GM21423 (cell line): ENCODE results near the gene TMPRSS2.
A peak's percentile ranks its signal among the peaks of the same experiment; 100 is the strongest.
"Not testable (repeated sequence)": the region's sequence is repeated elsewhere in the genome, so short reads cannot be mapped to it uniquely, and the experiment has no call there.

Experiments used
- ATAC-seq: cut with Tn5 transposase; IDR thresholded peaks from one replicate; pipeline ENCODE4 v1.9.1; 2021; ENCODE audit warnings: mild to moderate bottlenecking, moderate library complexity; ENCODE audit not compliant: unreplicated experiment

TMPRSS2 gene

GRCh38 chr21:41428311-41428710 is 79.6 kb downstream of the TMPRSS2 start:
- no peak for ATAC-seq

- no peak for ATAC-seq
Observed at GRCh38 chr21:41427556-41427955, 80.4 kb downstream of the TMPRSS2 start.

- ATAC-seq, result no peak
Observed at GRCh38 chr21:41426676-41427404, 81.1 kb downstream of the TMPRSS2 start.

- peak; percentile 87 for ATAC-seq
Observed at GRCh38 chr21:41425954-41426675, 81.8 kb downstream of the TMPRSS2 start, which contains the start of gene MX1. TSS of gene MX1 (plus strand) at chr21:41426239. CDS start at chr21:41432071, 5,832 bp downstream.

- ATAC-seq, result no peak
Observed at GRCh38 chr21:41425588-41425953, 82.4 kb downstream of the TMPRSS2 start.

- not testable (repeated sequence) for ATAC-seq
Observed at GRCh38 chr21:41423305-41423636, 84.7 kb downstream of the TMPRSS2 start.

- no peak for ATAC-seq
Observed at GRCh38 chr21:41422546-41423304, 85.2 kb downstream of the TMPRSS2 start.

- ATAC-seq, result not testable (repeated sequence)
Observed at GRCh38 chr21:41420998-41421397, 87.0 kb downstream of the TMPRSS2 start.

GRCh38 chr21:41419921-41420862 is 87.8 kb downstream of the TMPRSS2 start:
- peak; percentile 77 for ATAC-seq

- no peak for ATAC-seq
Observed at GRCh38 chr21:41418956-41419680, 88.8 kb downstream of the TMPRSS2 start.

GRCh38 chr21:41418393-41418792 is 89.6 kb downstream of the TMPRSS2 start:
- no peak for ATAC-seq

- ATAC-seq, result not testable (repeated sequence)
Observed at GRCh38 chr21:41417505-41417904, 90.5 kb downstream of the TMPRSS2 start.
